Upper lobe of left lung (tissue), 6 donors: ENCODE measurements around the gene RFT1. TPM values are rescaled to one million over a fixed set of nuclear protein-coding genes. Genes with fewer than 3 reads are reported as not detected.

Source experiments
- ATAC-seq, 2 donors: fragments of 200-7000 bp; cut with Tn5 transposase; one replicate each; pipeline ENCODE4 v1.9.1; 2022; ENCODE audit warnings: mild to moderate bottlenecking in 2 of 2, moderate library complexity in 2 of 2; ENCODE audit not compliant: low FRiP score in 2 of 2
- DNase-seq, 2 donors: peaks; one replicate each; pipeline ENCODE4 v3.0.0-alpha.2; 2019 to 2020
- H3K27ac ChIP-seq, 4 donors: fragments of 200-600 bp; sonication (generic); one replicate each; pipeline ENCODE4 v1.5.1; 2016 to 2019
- H3K27me3 ChIP-seq, 4 donors: fragments of 200-600 bp; sonication (generic); one replicate each; pipeline ENCODE4 v1.5.1; 2017 to 2019
- H3K36me3 ChIP-seq, 4 donors: fragments of 200-600 bp; sonication (generic); one replicate each; pipeline ENCODE4 v1.5.1; 2016 to 2019
- H3K4me1 ChIP-seq, 4 donors: fragments of 200-600 bp; sonication (generic); one replicate each; pipeline ENCODE4 v1.5.1; 2018 to 2019
- H3K4me3 ChIP-seq, 4 donors: fragments of 200-600 bp; sonication (generic); one replicate each; pipeline ENCODE4 v1.5.1; 2017 to 2019; ENCODE audit warnings: mild to moderate bottlenecking in 2 of 4, moderate library complexity in 1 of 4
- H3K9me3 ChIP-seq, 4 donors: fragments of 200-600 bp; sonication (generic); one replicate each; pipeline ENCODE4 v1.5.1; 2018 to 2019
- CTCF ChIP-seq, 6 experiments: fragments of 450-650 bp in 4 of 6; fragments of 200-600 bp in 2 of 6; sonication (generic) in 2 of 6; IDR thresholded peaks; one replicate each; pipeline ENCODE4 v1.5.1; 2016 to 2019; ENCODE audit warnings: antibody characterized with exemption in 6 of 6
- EP300 ChIP-seq, 4 donors: sonication (generic); formaldehyde crosslinking; IDR thresholded peaks; one replicate each; pipeline ENCODE4 v1.5.1; 2017; ENCODE audit warnings: antibody characterized with exemption in 4 of 4, control low read depth in 2 of 4
- POLR2A ChIP-seq, 4 donors: fragments of 450-650 bp; IDR thresholded peaks; one replicate each; pipeline ENCODE4 v1.5.1; 2016 to 2017; ENCODE audit warnings: antibody characterized with exemption in 4 of 4, mild to moderate bottlenecking in 2 of 4
- POLR2AphosphoS5 ChIP-seq, 2 donors: sonication (generic); formaldehyde crosslinking; IDR thresholded peaks; one replicate each; pipeline ENCODE4 v1.5.1; 2017; ENCODE audit warnings: antibody characterized with exemption in 2 of 2
- WGBS, 2 donors: methylation state at CpG; one replicate each; pipeline ENCODE4 v1.1.5; 2017 to 2018; 5-methylcytosine and 5-hydroxymethylcytosine counted together
- total RNA-seq, 6 donors: library from RNA; depleted of rRNA in 4 of 6; stranded (reverse); fragments of >200 nt in 4 of 6; gene quantifications; one replicate each; pipeline versions ENCODE4 v1.1.0 to v1.2.1, GENCODE V29; 2016 to 2021
- donor health status: DM: no; HTN: no; CAD: no; lungs with moderate emphysema.
- donor health status: DM: no; HTN: yes; CAD: no; lungs with severe emphysema.

RFT1 gene
- total RNA-seq, 6 donors from 2014 or later = 5.1 to 19.9 (median 12.8) TPM

GRCh38 chr3:53100818-53101466 lies 29.3 kb downstream of the RFT1 start:
- no peak overlapping the region for H3K27ac ChIP-seq
- no peaks in the 10 kb centered on the region for H3K27me3 ChIP-seq
- H3K4me1 ChIP-seq = peaks cover 0 to 4% (median 0%) of the 10 kb centered on the region in 4 donors
- no peak overlapping the region for H3K4me3 ChIP-seq
- ATAC-seq = no peak
- TF ChIP-seq CTCF (IDR thresholded peaks at IDR 0.05) (no peak), POLR2AphosphoS5 (IDR thresholded peaks at IDR 0.05) (no peak), POLR2A (IDR thresholded peaks at IDR 0.05) (no peak), EP300 (IDR thresholded peaks at IDR 0.05) (no peak)
- H3K9me3 ChIP-seq = no peaks in the 10 kb centered on the region
- H3K36me3 ChIP-seq = peaks cover 4 to 76% (median 32%) of the 10 kb centered on the region in 4 donors
- DNase-seq = no peak
- 77 to 78% methylated on average over 12 of the region's 12 CpGs for WGBS, 2 donors

DNA sequence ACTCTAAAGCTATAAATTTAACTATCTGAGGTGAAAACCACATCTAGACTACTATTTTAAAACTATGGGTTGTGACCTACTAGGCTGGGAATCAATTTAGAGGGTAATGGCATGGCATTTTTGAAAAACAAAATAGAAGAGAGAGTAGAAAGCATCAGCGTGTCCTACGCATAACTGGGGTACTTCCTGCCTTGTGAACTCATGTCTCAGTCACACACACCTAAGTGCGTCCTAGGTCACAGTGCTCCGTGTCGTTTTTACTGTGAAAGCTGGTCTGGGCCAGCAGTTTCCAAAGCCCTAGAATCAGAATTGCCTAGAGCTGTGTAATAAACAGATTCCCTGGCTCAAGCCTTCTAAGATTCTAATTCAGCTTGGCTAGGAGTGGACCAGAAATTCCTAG lies 32.3 kb downstream of the RFT1 start:
- no peak overlapping the region for H3K4me3 ChIP-seq
- 90 to 94% methylated on average over 5 of the region's 5 CpGs for WGBS, 2 donors
- no peaks in the 10 kb centered on the region for H3K9me3 ChIP-seq
- no peaks in the 10 kb centered on the region for H3K27me3 ChIP-seq
- ATAC-seq (no peak), DNase-seq (no peak)
- TF ChIP-seq CTCF (IDR thresholded peaks at IDR 0.05) (no peak), EP300 (IDR thresholded peaks at IDR 0.05) (no peak), POLR2AphosphoS5 (IDR thresholded peaks at IDR 0.05) (no peak), POLR2A (IDR thresholded peaks at IDR 0.05) (no peak)
- H3K36me3 ChIP-seq = peaks cover 0 to 76% (median 24%) of the 10 kb centered on the region in 4 donors
- H3K4me1 ChIP-seq = peaks cover 0 to 2% (median 0%) of the 10 kb centered on the region in 4 donors
- no peak overlapping the region for H3K27ac ChIP-seq

- H3K27ac ChIP-seq = no peak overlapping the region
- WGBS, 2 donors = 77 to 97% methylated on average over 2 of the region's 2 CpGs
Measured at GRCh38 chr3:53092942-53093341, 37.3 kb downstream of the RFT1 start.

GRCh38 chr3:53092216-53092615 lies 38.0 kb downstream of the RFT1 start:
- TF ChIP-seq POLR2AphosphoS5 (IDR thresholded peaks at IDR 0.05) (no peak), EP300 (IDR thresholded peaks at IDR 0.05) (no peak), POLR2A (IDR thresholded peaks at IDR 0.05) (no peak), CTCF (IDR thresholded peaks at IDR 0.05) (no peak)
- H3K36me3 ChIP-seq = peaks cover 0 to 83% (median 24%) of the 10 kb centered on the region in 4 donors
- DNase-seq = no peak
- no peaks in the 10 kb centered on the region for H3K27me3 ChIP-seq
- whole genome bisulfite sequencing, 2 donors = 92 to 97% methylated on average over 11 of the region's 11 CpGs
- H3K4me1 ChIP-seq = peaks cover 0 to 9% (median 3%) of the 10 kb centered on the region in 4 donors
- H3K9me3 ChIP-seq = no peaks in the 10 kb centered on the region
- H3K4me3 ChIP-seq = no peak overlapping the region
- H3K27ac ChIP-seq = no peak overlapping the region
- no peak for ATAC-seq

More at GRCh38 chr3:53092942-53093341, 37.3 kb downstream of the RFT1 start:
- peaks cover 0 to 9% (median 3%) of the 10 kb centered on the region in 4 donors for H3K4me1 ChIP-seq
- H3K4me3 ChIP-seq = no peak overlapping the region
- TF ChIP-seq POLR2A (IDR thresholded peaks at IDR 0.05) = no peak
- no peak for TF ChIP-seq POLR2AphosphoS5 (IDR thresholded peaks at IDR 0.05)
- TF ChIP-seq CTCF (IDR thresholded peaks at IDR 0.05) = no peak
- TF ChIP-seq EP300 (IDR thresholded peaks at IDR 0.05) = no peak
- DNase-seq (no peak), ATAC-seq (peak in 1 of 2 donors; percentile 53)
- peaks cover 0 to 81% (median 24%) of the 10 kb centered on the region in 4 donors for H3K36me3 ChIP-seq
- no peaks in the 10 kb centered on the region for H3K27me3 ChIP-seq
- no peaks in the 10 kb centered on the region for H3K9me3 ChIP-seq

GRCh38 chr3:53091011-53091410 lies 39.2 kb downstream of the RFT1 start:
- ATAC-seq (no peak), DNase-seq (peak in 1 of 2 donors; percentile 44)
- 69 to 73% methylated on average over 5 of the region's 5 CpGs for WGBS, 2 donors
- H3K4me3 ChIP-seq = no peak overlapping the region
- H3K27me3 ChIP-seq = no peaks in the 10 kb centered on the region
- no peaks in the 10 kb centered on the region for H3K9me3 ChIP-seq
- H3K4me1 ChIP-seq = peaks cover 0 to 9% (median 3%) of the 10 kb centered on the region in 4 donors
- TF ChIP-seq POLR2A (IDR thresholded peaks at IDR 0.05) (no peak), CTCF (IDR thresholded peaks at IDR 0.05) (no peak), EP300 (IDR thresholded peaks at IDR 0.05) (no peak), POLR2AphosphoS5 (IDR thresholded peaks at IDR 0.05) (no peak)
- no peak overlapping the region for H3K27ac ChIP-seq
- H3K36me3 ChIP-seq = peaks cover 0 to 82% (median 24%) of the 10 kb centered on the region in 4 donors
